Activated T-cell treated with anti-CD3 and anti-CD28 coated beads, Interleukin-2, amount 50 U/mL, for 72 hours (primary cell): ENCODE measurements around the gene HSPB9. TPM values are rescaled to one million over a fixed set of nuclear protein-coding genes. Genes with fewer than 3 reads are reported as not detected.

Experiments used
- ATAC-seq, 2 donors: fragments of 150-1000 bp; cut with Tn5 transposase; replicated peaks in 1 of 2; 2 replicates each; pipeline ENCODE4 v1.10.0; 2021; ENCODE audit warnings: moderate library complexity in 2 of 2, mild to moderate bottlenecking in 1 of 2
- DNase-seq, 2 donors: peaks; one replicate each; pipeline ENCODE4 v3.0.0; 2021 to 2022; ENCODE audit warnings: mixed read lengths in 1 of 2
- H3K27ac Mint-ChIP-seq: one replicate; pipeline ENCODE4 v1.8.0; 2022; ENCODE audit warnings: mild to moderate bottlenecking, moderate library complexity, mixed read lengths
- H3K27me3 Mint-ChIP-seq: one replicate; pipeline ENCODE4 v1.8.0; 2022; ENCODE audit warnings: low read depth, mixed read lengths
- H3K36me3 Mint-ChIP-seq, 2 donors: one replicate each; pipeline ENCODE4 v1.8.0; 2022; ENCODE audit warnings: mixed read lengths in 2 of 2, mild to moderate bottlenecking in 1 of 2; ENCODE audit not compliant: insufficient read depth in 2 of 2
- H3K4me1 Mint-ChIP-seq: one replicate; pipeline ENCODE4 v1.8.0; 2022; ENCODE audit warnings: low read depth, mixed read lengths
- H3K4me3 Mint-ChIP-seq, 2 donors: one replicate each; pipeline ENCODE4 v1.8.0; 2022; ENCODE audit warnings: mild to moderate bottlenecking in 2 of 2, mixed read lengths in 2 of 2, moderate library complexity in 2 of 2
- H3K9me3 Mint-ChIP-seq, 2 donors: one replicate each; pipeline ENCODE4 v1.8.0; 2022; ENCODE audit warnings: mixed read lengths in 2 of 2
- total RNA-seq, 2 donors: library from RNA; stranded (reverse); gene quantifications; one replicate each; pipeline ENCODE4 v1.2.3, GENCODE V29; 2022

The HSPB9 gene, protein sequence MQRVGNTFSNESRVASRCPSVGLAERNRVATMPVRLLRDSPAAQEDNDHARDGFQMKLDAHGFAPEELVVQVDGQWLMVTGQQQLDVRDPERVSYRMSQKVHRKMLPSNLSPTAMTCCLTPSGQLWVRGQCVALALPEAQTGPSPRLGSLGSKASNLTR
- total RNA-seq: under 1 TPM in 1 of 2 donors, not detected in 1; 0.28 TPM

DNA sequence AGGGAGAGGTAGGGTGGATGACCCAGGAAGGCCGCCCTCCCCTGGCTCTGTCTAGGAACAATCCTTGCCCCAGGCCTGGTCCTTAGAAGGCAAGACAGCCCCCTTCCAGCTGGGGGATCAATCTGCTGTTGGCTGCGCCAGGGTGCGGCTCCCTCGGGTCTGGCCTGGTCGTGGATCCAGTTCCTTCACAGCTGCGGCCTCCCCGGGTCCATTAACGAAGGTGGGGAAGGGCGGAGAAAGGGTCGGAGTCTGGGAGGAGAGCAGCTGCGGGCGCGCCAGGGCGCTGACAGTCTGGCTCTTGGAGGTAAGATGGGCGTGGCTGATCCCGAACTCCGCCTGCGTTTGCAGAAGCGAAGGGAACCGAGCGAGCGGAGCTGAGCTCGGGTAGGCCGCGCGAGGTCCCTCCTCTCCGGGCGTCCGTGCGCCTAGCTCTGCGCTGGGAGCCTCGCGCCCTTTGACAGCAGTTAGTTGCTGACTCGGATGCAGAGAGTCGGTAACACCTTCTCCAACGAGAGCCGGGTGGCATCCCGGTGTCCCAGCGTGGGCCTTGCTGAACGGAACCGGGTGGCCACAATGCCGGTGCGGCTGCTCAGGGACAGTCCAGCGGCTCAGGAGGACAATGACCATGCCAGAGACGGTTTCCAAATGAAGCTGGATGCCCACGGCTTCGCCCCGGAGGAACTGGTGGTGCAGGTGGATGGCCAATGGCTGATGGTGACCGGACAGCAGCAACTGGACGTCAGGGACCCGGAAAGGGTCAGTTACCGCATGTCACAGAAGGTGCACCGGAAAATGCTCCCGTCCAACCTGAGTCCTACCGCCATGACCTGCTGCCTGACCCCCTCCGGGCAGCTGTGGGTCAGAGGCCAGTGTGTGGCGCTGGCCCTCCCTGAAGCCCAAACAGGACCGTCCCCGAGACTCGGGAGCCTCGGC lies at the start of gene HSPB9:
Gene HSPB9 (plus strand): TSS at position 434 of the 933 bp plus-strand sequence. CDS start 47 bp downstream, at position 481.
- peaks cover 0 to 7% of the 10 kb centered on the region in 2 donors for H3K36me3 Mint-ChIP-seq
- H3K27me3 Mint-ChIP-seq: no peaks in the 10 kb centered on the region
- ATAC-seq (no peak), DNase-seq (no peak)
- H3K9me3 Mint-ChIP-seq: no peaks in the 10 kb centered on the region
- peaks cover 28% of the 10 kb centered on the region for H3K4me1 Mint-ChIP-seq
- peak within 1 kb of the TSS; percentile 76 to 80 for H3K4me3 Mint-ChIP-seq
- H3K27ac Mint-ChIP-seq: no peak within 1 kb of the TSS

DNA sequence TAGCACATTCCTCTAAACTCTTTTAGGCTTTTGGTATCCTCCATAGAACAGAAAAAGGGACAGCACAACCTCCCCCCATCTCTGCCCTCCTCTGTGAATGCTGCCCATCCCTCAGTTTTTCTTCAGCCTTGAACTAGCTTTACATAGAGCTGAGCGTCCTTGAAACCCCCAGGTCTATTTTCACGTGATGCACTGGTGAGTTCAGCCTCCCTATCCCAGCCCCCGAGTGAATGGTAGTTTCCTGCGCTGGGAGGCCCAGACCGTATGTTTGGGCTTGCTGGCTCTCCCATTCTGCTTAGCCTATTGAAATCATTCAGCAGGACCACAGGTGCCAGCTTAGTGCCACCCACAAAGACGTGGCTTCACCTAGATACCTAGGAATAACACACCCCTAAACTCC lies 46.8 kb upstream of the HSPB9 start:
- Mint-ChIP-seq H3K4me1 (peaks cover 21% of the 10 kb centered on the region), H3K9me3 (no peaks in the 10 kb centered on the region), H3K4me3 (no peak overlapping the region), H3K27ac (no peak overlapping the region), H3K36me3 (no peaks in the 10 kb centered on the region), H3K27me3 (peaks cover 9% of the 10 kb centered on the region)
- no peak for DNase-seq
- ATAC-seq: no peak

DNA sequence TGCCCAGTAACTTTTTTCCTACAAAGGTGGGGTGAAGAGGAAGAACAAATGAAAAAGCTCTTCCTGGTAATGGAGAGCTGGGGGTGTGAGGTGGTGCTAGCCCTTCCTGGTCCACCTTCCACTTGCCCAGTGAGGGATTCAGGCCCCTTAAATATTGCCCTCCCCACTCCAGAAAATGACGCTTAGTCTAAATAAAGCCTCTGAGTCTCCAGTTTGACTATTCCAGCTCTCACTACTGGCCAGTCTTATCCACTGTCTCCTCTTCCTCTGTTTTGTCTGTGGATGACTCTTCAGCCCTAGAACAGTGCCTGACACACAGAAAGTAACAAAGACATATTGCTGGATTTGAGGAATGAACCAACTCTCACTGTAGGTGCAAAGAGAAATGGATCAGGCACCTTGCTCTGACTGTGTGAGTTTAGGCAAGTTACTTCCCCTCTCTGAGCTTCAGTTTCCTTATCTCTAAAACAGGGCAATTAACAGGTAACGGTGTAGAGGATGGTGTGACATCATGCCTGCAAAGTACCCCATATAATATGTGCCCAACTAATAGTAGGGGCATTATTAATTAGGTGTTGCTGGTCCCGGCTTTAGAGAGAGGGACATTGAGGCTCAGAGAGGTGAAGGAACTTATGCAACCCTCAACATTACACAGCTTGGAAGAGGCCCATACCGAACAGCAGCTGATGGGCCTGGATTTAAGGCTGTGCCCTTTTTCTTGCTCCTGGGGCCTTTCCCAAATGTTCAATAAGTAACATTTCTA lies 45.6 kb upstream of the HSPB9 start:
- Mint-ChIP-seq H3K9me3 (no peaks in the 10 kb centered on the region), H3K4me1 (peaks cover 14% of the 10 kb centered on the region)

DNA sequence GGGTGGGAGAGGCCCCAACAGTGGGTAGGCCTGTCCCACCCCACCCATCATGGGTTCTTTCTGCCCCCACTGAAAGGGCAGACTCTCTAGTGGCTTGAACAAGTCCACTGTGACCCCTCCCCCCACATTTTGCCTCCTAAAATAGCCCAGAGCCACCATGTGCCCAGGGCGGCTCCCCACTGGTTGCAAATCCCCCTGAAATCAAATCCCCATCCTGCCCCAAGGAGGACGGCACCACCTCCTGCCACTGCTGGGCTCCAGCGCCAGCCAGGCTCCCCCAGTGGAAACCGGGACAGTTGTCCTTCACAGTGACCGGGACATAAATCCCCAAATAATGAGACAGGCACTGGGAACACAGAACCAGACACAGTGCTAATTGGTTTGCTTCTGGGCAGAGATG lies 44.8 kb upstream of the HSPB9 start:
- no peak overlapping the region for H3K27ac Mint-ChIP-seq
- ATAC-seq (no peak), DNase-seq (no peak)
- H3K4me1 Mint-ChIP-seq: peaks cover 12% of the 10 kb centered on the region
- no peak overlapping the region for H3K4me3 Mint-ChIP-seq
- H3K36me3 Mint-ChIP-seq: no peaks in the 10 kb centered on the region
- H3K27me3 Mint-ChIP-seq: peaks cover 9% of the 10 kb centered on the region
- no peaks in the 10 kb centered on the region for H3K9me3 Mint-ChIP-seq

More for the DNA sequence above, 45.6 kb upstream of the HSPB9 start:
- no peak for DNase-seq
- Mint-ChIP-seq H3K4me3 (no peak overlapping the region), H3K27ac (no peak overlapping the region), H3K27me3 (peaks cover 9% of the 10 kb centered on the region), H3K36me3 (no peaks in the 10 kb centered on the region)
- ATAC-seq: no peak

DNA sequence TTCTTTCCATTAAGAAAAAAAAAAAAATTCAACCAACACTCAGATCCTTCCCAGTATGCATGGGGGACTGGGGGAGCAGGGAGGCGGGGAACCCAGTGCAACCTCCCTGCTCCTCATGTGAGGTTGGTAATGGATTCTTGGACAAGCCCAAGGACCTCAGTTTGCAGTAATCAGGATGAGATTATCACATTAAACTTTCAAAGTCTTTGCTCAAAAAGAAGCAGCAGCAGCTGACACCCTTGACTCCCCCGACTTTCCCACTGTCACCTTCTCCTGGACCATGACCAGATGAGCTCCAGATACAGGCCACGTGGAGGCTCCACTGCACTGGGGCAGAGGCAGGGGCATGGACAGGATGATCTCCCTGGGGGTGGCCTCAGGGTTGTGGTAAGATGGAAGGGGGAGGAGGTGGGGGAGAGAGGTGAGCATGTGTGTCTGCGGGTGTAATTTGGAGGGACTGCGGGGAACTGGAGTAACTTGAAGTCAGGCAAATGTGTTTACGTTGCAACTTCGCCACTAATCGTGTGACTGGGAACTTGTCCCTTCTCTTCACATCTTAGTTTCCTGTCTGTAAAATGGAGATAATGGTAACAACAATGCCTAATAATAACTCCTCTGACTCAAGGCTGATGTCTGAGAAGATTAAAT lies 44.1 kb upstream of the HSPB9 start:
- DNase-seq (no peak), ATAC-seq (no peak)
- Mint-ChIP-seq H3K4me1 (peaks cover 5% of the 10 kb centered on the region), H3K9me3 (no peaks in the 10 kb centered on the region), H3K4me3 (no peak overlapping the region), H3K36me3 (no peaks in the 10 kb centered on the region), H3K27me3 (peaks cover 1% of the 10 kb centered on the region), H3K27ac (no peak overlapping the region)

DNA sequence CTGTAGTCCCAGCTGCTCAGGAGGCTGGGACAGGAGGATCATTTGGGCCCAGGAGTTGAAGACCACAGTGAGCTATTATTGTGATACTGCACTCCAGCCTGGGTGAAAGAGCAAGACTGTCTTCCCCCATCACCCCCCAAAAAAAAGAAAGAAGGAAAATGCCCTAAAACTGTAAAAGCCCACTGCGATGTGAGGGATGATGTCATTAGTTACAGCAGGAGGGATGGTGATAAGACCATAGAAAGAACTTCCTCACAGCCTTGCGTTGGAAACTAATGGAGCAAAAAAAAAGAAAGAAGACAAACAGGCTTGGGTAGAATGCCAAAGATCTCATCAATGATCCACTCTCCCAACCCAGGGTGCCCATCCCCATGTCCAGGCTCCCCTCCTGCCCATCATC lies 43.1 kb upstream of the HSPB9 start:
- Mint-ChIP-seq H3K4me3 (no peak overlapping the region), H3K36me3 (no peaks in the 10 kb centered on the region), H3K4me1 (no peaks in the 10 kb centered on the region), H3K27ac (no peak overlapping the region), H3K27me3 (no peaks in the 10 kb centered on the region), H3K9me3 (no peaks in the 10 kb centered on the region)
- ATAC-seq (no peak), DNase-seq (no peak)

DNA sequence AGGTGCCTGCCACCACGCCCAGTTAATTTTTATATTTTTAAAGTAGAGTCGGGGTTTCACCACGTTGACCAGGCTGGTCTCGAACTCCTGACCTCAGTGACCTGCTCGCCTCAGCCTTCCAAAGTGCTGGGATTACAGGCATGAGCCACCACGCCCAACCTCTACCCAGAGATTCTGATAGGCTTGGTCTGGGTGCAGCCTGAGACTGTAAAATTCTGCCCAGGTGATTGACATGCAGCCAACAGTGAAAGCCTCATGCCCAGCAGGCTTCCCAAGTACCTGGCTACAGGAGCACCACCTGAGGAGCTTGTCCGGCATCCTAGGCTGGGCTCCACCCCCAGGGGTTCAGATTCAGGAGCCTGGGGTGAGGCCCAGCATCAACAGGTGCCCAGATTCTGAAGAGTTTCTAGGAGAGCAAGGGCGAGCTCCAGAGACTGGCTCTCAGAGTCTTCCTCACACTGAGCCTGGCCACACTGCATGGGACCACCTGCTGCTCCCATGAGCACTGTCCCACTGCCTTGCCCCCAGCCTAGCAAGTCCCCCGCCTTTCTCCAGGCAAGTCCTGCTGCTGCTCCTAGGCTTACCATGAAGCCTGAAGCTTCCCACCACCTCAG lies 41.0 kb upstream of the HSPB9 start:
- Mint-ChIP-seq H3K36me3 (no peaks in the 10 kb centered on the region), H3K4me3 (no peak overlapping the region), H3K27ac (no peak overlapping the region), H3K9me3 (no peaks in the 10 kb centered on the region), H3K27me3 (no peaks in the 10 kb centered on the region), H3K4me1 (no peaks in the 10 kb centered on the region)
- ATAC-seq (no peak), DNase-seq (no peak)

DNA sequence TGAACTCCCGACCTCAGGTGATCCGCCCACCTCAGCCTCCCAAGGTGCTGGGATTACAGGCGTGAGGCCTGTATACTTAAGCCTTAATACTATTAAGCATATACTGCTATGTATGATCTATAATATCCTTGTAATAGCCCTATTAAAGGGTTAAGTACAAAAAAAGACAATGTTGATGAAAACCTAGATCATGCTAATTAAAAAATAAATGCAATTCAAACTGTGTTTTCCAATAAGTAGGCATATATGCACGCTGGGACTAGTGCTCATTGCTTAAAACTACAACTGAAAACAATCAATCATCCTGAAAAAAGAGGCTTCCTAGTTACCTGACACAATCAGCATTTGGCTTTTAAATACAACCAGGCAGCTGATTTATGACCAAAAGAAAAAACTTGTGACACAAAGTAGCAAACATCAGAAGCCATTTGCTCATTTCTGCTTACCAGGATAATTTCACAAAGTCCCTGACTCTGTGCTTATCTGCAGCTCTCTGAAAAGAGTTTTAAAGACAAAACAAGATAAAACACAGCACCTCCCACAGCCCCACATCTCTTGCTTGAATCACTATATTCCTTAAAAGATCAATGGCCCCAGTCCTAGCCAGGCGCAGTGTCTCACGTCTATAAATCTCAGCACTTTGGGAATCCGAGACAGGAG lies 35.4 kb upstream of the HSPB9 start:
- no peaks in the 10 kb centered on the region for H3K9me3 Mint-ChIP-seq
- H3K4me1 Mint-ChIP-seq: no peaks in the 10 kb centered on the region
- no peak for ATAC-seq
- H3K4me3 Mint-ChIP-seq: no peak overlapping the region
- DNase-seq: no peak
- H3K27ac Mint-ChIP-seq: no peak overlapping the region
- no peaks in the 10 kb centered on the region for H3K36me3 Mint-ChIP-seq
- peaks cover 7% of the 10 kb centered on the region for H3K27me3 Mint-ChIP-seq

DNA sequence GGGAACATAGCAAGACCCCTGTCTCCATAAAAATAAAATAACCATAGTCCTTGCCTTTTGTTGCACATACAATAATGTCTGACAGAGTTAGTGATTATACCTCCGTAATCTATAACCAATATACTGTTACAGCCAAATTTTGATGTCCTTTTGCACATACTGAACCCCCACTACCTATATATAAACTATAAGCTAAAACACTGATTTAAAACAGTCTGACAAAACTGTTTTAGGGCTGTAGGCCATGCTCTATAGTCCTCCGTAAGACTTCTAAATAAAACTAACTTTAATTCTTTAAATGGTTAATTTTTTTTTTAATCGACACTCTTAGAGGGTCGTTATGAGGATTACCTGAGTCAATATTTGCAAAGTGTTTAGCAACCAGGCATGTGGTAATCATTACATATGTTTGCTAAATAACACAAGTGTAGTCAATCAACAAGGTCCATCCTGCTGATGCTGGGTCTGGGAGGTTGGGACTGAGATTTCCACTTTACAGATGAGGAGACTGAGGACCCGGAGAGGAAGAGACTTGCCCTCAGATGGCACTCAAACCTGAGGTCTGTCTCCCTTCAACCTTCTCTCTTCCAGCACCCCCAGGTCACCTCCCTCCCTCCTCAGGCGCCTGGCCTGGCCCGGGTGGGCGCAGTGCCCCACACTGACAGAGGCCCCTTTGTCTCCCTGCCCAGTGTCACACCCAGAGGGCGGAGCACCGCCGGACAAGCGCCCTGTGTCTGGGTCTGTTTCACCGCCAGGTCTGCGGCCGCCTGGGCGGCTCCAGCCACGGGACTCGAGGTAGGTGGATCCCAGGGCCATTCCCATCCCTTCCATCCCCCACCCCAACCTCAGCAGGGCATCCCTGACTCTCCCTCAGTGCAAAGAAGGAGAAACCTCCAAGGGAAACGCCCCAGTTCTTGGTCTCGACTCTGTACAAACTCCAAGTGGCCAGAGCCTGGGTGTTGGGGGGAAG lies 34.6 kb upstream of the HSPB9 start:
- Mint-ChIP-seq H3K4me1 (no peaks in the 10 kb centered on the region), H3K36me3 (no peaks in the 10 kb centered on the region), H3K27me3 (peaks cover 7% of the 10 kb centered on the region), H3K4me3 (no peak overlapping the region), H3K9me3 (no peaks in the 10 kb centered on the region), H3K27ac (no peak overlapping the region)
- DNase-seq: no peak
- no peak for ATAC-seq

DNA sequence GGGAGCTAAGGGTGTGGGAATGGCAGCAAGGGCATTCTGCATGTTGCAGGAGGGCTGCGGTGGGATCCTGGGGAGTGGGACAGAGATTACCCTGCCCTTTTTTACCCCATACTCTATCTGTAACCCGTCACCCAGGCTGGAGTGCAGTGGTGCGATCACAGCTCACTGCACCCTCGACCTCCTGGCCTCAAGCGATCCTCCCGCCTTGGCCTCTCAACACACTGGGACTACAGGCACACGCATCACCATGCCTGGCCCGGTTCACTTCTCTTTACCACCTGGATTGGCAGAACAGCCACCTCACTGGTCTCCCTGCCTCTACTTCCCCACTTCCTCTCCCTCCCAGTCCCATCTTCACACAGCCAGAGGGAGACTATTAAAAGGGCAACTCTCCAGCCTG lies 33.9 kb upstream of the HSPB9 start:
- H3K27ac Mint-ChIP-seq: no peak overlapping the region
- H3K4me1 Mint-ChIP-seq: no peaks in the 10 kb centered on the region
- H3K27me3 Mint-ChIP-seq: peaks cover 7% of the 10 kb centered on the region
- no peak overlapping the region for H3K4me3 Mint-ChIP-seq
- ATAC-seq (no peak), DNase-seq (no peak)
- no peaks in the 10 kb centered on the region for H3K36me3 Mint-ChIP-seq
- no peaks in the 10 kb centered on the region for H3K9me3 Mint-ChIP-seq

DNA sequence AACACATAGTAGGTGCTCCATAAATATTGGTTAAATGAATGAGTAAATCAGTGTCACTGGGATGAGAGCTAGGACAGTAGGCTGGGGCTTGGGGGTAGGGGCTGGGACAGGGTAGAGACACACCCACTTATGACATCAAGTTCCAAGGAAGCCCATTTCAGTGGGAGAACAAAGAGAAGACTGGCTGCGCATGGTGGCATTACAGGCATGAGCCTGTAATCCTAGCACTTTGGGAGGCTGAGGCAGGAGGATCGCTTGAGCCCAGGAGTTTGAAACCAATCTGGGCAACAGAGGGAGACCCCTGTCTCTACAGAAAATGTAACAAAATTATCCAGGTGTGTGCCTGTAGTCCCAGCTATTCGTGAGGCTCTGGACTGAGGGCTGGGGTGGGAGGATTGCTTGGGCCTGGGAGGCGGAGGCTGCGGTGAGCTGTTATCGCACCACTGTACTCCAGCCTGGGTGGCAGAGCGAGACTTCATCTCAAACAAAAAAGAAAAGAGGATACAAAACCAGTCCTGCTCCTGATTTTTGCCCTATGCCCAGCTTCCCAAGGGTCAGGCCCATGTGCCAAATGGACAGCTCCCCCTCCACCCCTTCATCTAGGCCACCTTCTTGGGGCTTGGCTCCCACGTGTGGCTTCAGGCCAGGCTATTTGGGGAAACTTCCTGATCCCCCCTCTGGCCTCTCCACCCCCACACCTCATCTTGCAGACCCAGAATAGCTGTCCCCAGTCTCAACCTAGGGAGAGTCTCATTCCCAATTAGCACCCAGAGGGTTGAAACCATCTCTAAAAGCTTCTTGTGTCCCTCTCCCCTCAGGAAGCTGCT lies 31.4 kb upstream of the HSPB9 start:
- no peak for ATAC-seq
- Mint-ChIP-seq H3K9me3 (no peaks in the 10 kb centered on the region), H3K4me3 (no peak overlapping the region), H3K27ac (no peak overlapping the region), H3K4me1 (no peaks in the 10 kb centered on the region), H3K27me3 (peaks cover 8% of the 10 kb centered on the region), H3K36me3 (no peaks in the 10 kb centered on the region)
- no peak for DNase-seq
